GM13976 (cell line): Measurements from ENCODE around the gene ITPR2.

ENCODE experiments used
- DNase-seq: peaks from one replicate; pipeline ENCODE4 v3.0.0; 2012; ENCODE audit warnings: low spot score
- in situ Hi-C: fragments of 300-500 bp; cut with MboI; formaldehyde crosslinking; loops from one replicate; pipeline ENCODE4 v1.12.0; 2022; ENCODE audit warnings: low sequenced_read_pairs, mixed read lengths, inconsistent platforms; ENCODE audit not compliant: unreplicated experiment
- TF ChIP-seq, protein P1 (sequence below): IDR thresholded peaks from 2 replicates; pipeline ENCODE4 v1.5.1; 2012; ENCODE audit warnings: borderline replicate concordance, mild to moderate bottlenecking; ENCODE audit not compliant: insufficient read depth; ENCODE audit errors: extremely low read depth, missing control alignments, control extremely low read depth

Gene ITPR2

DNA sequence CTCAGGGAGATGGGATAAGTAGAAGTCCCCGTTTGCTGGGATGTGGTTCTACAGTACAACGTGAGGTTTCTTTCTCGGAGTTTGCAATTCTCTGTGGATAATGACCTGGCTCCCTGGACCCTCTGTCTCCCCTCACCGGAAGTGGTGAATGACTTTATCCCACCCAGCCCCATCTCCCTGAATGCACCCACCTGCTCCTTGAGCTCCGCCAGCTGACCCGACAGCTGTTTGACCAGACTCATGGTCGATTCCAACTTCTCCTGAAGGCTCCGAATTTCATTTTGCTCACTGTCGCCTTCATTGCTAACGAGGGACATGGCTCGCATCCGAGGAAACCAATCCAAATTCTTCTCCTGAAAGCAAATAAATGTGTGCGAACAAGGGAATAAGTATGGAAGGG, 493.0 kb downstream of the ITPR2 start:
- DNase-seq, result no peak
- TF ChIP-seq, protein P1, sequence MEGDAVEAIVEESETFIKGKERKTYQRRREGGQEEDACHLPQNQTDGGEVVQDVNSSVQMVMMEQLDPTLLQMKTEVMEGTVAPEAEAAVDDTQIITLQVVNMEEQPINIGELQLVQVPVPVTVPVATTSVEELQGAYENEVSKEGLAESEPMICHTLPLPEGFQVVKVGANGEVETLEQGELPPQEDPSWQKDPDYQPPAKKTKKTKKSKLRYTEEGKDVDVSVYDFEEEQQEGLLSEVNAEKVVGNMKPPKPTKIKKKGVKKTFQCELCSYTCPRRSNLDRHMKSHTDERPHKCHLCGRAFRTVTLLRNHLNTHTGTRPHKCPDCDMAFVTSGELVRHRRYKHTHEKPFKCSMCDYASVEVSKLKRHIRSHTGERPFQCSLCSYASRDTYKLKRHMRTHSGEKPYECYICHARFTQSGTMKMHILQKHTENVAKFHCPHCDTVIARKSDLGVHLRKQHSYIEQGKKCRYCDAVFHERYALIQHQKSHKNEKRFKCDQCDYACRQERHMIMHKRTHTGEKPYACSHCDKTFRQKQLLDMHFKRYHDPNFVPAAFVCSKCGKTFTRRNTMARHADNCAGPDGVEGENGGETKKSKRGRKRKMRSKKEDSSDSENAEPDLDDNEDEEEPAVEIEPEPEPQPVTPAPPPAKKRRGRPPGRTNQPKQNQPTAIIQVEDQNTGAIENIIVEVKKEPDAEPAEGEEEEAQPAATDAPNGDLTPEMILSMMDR, result no peak
- in situ Hi-C loops, result no loop called here

DNA sequence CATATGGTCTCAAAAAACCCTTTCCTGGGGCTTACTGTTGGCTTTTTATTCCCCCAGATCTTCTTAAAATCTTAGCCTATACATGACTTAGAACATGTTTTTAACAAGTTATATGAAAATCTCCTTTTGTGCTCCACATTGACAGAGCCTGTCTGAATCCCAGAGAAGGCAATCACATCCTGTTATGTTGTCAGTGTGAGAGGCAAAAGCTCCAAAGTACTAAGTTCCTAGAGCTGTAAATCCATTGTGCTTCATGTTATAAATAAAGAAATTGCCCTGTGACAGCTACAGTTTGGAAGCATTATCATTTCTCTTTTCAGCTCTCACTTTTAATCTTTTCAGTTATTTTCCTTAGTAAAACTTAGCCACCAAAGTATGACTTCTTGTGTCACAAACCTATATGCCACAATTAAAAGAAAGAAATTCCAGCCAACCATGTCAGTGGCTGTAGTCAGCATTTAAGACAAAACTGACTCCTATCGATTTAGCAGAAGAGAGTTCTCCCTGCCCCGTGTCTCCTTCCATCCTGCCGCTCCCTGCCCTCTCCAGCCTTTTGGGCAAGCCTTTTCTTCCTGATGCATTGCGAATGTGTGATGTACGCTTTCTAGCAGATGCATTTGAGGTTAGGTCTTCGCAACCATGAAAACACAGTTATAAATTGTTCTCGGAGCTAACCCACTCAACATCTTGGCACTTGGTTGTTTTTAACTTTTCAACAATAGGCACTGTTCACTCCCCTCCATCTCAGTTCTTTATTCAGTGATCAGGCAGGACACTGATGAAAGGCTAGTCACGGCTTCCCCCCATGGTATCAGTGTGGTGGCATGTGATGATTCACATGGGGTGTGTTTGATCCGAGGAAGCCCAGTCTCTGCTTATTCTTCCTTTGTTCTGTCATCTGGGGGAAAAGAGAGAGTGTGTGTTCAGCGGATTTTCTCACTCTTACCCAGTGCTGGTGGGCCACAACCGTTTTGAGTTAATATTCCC, 494.1 kb downstream of the ITPR2 start:
- no peak for DNase-seq
- TF ChIP-seq, protein P1, result no peak
- in situ Hi-C loops, result no loop called here

DNA sequence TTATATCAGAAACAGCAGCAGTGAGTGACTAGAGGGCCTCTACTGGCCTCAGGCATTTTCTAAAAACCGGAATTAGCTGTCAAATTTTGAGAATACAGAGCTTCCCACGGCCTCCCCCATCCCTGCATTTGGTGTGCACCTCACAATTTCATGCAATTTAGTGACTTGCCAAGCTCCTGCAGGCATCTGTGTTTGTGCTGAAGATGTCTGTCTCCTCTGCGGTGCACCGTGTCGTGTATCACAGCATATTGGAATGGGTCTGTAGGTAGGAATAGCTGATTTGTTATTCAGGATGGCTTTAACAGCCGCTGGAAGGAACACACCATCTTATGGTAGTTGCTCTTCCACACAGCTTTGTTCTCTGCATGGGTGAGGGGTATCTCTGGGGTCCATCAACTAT, 497.3 kb downstream of the ITPR2 start:
- TF ChIP-seq, protein P1, result no peak
- DNase-seq, result no peak
- in situ Hi-C loops, result no loop called here

DNA sequence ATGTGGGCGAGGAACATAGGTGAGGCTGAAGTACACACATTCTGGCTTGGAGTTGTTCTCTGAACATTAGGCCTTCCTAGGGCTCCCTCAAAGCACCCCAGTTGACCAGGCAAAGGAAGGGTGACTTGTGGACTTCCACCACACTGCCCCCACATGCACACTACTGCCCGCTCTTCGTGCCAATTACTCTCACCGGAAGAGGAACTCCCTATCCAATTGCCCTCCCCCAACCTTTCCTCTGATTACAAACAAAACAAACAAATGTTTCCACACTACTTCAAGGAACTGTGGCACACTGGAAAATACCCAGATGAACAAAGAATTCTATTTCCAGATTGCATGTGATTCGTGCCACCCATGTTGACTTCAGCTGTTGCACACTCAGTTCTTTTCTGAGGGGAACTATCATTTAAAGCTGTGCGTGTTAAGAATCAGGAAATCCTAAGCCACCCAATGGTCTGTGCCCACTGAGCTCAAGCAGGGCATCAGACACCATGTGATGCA, 498.3 kb downstream of the ITPR2 start:
- in situ Hi-C loops, result no loop called here
- DNase-seq, result no peak
- TF ChIP-seq, protein P1, result no peak

DNA sequence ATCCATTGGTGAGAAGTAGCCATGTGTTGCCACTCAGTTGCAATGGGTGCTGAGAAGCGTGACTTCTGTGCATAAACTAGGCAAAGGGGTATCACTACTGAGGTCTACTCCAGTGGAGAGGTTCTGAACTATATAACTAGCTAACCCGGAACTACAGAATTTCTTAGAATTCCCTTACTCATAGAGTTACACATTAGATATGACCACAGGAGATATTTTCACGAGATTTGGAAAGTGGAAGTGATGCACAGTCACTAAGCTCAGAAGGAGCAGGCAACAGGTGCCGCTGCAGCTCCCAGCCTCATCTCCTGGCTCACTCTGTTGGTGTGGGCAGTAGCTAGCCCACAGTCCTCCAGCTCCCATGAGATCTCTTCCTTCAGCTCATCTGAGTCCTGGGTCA, 501.0 kb downstream of the ITPR2 start:
- TF ChIP-seq, protein P1, result no peak
- in situ Hi-C loops, result no loop called here
- DNase-seq, result no peak

DNA sequence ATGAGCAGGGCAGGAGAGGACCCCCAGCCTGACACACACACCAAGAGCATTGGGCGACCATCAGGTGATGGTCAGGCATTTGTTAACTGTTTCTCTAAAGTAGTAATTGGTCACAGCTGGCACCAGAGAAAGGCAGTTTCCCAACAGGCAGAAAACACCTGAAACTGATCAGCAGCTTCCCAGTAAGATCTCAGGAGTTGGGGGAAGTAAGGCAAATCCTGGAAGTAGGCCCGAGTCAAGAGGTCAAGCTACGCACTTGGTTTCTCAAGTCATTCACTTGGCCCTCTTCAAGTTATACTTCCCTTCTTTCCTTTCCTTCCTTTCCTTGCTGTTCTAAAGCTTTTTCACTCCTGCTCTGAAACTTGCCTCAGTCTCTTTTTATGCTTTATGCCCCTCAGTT, 501.9 kb downstream of the ITPR2 start:
- DNase-seq, result no peak
- TF ChIP-seq, protein P1, result no peak
- in situ Hi-C loops, result no loop called here
